Activated CD4-positive, alpha-beta T cell treated with anti-CD3 and anti-CD28 coated beads for 1 hour (primary cell): Measurements from ENCODE around the gene IGSF22.

ENCODE experiments used
- DNase-seq: peaks from one replicate; pipeline ENCODE4 v3.0.0-alpha.2; 2020

IGSF22 gene

DNA sequence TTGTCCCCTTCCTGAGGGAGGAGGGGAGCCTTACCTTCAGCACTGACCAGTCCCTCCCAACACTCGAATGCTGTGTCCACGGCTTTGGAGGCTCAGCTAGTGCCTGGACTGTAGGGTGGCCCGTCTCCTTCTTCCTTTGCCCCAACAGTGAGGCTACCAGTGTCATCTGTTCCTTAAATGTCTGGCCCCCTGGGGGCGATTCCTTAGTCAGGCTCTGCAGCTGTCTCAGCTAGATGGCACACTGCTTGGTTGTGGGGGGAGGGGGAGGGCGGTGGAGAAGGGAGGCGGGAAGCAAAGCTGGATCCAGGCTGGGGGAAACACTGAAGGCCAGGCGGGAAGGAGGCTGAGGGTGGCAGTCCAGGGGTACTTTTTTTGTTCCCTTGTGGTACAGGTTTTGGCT lies at the start of gene IGSF22:
TSS of gene IGSF22 (minus strand) at position 149 of the 400 bp plus-strand sequence. CDS start 1,952 bp downstream, outside the sequence.
- no peak for DNase-seq

DNA sequence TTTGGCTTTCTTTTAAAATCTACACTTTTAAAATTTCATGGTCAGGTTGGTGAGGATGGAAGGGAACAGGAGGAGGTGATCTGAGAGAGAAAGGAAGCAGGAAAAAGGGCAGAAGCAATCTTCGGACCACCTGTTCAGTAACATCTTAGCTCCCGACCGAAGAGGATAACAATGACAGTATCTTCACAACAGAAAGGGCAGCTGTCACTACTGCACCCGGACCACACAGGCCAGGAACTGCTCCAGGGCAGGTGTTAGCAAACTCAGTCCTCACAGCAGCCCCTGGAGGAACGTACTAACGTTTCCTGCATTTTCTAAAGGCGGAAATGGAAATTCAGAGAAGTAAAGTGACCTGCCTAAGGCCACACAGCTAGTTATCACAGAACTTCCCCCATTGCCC lies 48.8 kb upstream of the IGSF22 start:
- DNase-seq, result no peak

DNA sequence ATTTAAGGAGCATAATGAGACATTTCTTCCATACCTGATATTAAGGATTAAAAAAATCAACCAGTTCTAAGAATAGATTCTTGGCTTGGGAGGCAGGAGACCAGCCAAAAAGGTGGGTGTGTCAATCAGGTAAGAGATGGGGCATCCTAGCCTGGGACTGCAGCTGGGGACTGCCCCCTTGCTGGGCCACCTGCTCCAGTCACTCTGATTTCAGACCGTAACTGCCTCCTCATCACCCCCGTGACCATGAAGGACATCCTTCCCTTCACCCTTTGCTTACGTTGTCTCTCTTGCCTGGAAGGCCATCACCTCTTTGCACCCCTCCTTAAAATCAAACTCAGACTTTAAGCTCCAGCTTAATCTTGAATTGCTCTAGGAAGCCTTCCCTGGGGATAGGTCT lies 47.7 kb upstream of the IGSF22 start:
- no peak for DNase-seq

DNA sequence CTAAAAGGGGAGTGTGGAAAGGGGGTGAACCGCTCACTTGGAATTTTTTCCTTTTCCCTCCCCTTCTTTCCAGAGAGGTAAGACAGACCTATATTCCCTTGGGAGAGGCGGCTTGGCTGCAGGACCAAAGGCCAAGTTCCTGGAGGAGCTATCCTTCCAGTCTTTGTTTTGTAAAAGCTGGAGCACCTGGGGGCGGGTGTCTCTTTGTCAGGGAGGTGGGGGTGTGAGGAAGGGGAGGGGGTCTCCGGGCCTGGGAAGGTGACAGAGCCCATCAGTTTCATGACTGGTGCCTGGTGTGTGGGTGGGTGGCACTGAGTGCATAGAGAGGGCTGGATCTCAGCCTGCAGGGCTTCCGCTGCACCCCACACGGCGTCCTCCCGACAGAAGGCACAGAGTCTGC lies 47.1 kb upstream of the IGSF22 start:
- DNase-seq, result no peak

DNA sequence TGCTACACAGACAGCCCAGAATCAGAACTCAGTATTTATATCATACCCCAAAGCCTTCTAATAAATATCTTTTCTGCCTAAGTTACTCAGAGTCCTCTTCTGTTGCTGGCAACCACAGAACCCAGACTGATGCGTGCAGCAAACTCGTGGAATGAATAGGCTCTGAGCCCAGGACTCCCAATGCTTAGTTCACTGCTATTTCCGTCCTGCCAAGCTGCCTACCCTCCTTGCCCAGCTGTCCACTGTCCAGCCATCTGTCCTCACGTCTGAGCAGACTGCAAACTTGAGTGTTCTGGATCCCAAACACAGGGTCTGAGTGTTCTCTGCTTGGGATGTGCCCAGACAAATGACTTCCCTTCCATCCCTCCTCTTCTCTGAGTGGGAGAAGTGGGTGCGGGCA lies 46.2 kb upstream of the IGSF22 start:
- no peak for DNase-seq

DNA sequence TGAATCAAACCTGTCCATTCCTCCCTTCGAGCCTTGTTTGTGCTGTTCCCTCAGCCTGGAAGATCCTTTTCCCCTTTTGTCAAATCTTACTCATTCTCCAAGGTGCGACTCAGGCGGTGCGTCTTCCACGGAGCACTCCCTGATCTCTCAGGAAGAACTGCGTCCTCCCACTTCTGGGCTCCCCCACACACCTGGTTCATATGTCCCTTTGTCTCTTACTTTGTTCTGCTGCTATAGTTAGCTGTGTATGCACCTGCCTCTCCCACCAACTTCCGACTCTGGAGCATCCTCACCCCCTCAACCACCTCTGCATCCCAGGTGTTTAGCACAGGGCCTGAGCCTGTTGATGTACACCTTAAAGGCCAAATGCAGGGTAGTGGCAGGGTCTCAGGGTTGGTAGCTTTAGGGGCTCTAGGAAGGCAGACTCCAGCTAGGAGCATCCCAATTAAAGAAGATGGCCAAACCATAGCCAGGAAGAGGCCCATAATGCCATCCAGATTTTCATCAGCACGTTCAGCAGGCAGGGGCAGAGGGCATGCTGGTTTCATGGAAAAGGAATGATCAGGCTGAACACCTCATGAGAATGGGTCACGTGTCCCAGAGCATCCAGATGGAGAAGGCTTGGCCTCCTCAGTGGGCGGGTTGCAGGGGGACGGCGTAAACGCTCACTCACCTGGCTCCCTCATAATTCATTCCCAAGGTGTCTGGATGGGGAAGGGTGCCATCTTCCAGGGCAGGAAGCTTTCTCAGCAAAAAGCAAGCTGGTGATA lies 45.5 kb upstream of the IGSF22 start:
- no peak for DNase-seq

DNA sequence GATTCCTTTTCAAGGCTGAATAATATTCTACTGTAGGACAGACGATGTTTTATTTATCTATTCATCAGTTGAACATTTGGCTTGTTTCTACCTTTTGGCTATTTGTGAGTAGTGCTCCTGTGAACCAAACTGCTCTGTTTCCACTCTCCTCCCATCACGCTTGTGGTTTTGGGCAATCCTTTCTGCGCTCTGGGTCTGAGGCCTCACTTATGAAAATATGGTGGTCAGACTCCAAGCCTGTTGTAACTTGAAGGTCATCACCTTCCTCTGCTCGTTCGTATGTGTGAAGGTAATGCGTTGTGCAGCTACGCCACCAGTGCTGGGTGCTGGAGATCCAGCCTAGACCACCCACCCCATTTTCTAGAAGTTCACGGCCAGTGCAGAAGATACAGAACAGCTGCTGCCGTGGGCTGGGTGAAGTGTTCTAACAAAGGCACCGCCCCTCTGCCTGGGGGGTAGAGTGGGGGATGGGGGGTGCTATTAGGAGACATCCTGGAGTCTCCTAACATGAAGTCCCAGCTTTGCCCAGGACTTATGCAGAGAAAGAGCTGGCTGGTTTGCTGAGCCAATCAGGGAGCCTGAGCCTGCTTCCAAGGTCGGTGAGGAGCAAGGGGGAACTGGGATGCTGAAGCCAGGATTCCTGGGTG lies 44.6 kb upstream of the IGSF22 start:
- DNase-seq, result no peak

DNA sequence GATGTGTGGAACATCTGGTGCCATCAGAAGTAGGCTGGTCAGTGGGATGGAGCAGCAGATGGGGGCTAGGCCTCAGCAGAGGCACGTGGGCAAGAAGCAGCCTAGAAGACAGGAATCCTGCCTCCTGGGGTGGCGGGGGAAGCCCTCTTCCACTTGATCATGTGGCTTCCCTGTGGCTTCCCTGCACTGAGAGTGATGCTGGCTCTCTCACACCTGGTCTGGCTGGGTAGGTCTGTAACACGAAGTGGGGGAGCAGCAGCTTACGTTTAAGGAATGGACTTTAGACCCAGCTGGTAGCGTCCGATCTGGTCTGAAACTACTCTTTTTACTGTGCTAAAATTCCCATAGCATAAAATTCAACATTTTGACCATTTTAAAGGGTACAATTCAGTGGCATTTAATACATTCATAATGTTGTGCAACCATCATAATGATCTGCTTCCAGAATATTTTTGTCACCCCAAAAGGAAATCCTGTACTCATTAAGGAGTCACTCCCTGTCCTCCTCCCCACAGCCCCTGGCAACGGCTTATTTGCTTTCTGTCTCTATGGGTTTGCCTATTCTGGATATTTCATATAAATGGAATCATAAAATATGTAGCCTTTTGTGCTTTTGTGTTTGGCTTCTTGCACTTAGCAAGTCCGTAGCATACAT lies 43.9 kb upstream of the IGSF22 start:
- DNase-seq, result no peak

DNA sequence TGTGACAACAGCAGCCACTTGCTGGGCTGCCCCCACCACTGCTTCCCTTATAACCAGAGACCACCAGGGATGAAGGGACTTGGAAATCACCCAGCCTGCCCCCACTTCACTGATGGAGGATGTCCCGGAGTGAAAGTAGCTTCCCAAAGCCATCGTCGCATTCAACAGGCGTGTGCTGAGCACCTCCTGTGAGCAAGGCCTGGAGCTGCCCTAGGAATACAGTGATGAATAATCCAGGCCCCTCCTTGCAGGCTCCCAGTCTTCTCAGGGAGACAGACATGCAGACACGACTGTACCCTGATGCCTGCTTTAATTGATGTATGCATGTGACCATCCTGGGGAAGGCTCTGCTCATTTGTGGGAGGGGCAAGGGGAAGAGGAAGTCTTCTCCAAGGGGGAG lies 43.0 kb upstream of the IGSF22 start:
- no peak for DNase-seq

DNA sequence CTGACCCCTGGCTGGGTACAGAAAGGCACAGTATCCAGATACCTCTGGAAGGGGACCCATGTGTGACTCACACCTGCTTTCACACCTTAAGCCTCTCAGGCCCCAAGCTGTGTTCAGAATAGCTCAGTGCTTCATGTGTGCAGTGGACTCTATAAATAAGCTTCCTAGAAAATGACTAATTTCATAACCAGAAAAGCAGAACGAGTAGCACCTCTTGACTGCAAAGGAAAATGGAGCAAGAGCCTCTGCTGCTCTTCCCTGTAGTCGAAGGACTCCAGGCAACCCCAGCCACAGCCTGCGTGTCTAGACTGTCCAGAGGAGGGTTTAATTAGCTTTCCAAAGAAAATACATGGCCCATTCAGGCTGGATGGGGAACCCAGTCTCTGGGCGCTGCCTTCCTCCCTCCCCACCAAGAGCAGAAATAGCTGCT lies 42.5 kb upstream of the IGSF22 start:
- no peak for DNase-seq

DNA sequence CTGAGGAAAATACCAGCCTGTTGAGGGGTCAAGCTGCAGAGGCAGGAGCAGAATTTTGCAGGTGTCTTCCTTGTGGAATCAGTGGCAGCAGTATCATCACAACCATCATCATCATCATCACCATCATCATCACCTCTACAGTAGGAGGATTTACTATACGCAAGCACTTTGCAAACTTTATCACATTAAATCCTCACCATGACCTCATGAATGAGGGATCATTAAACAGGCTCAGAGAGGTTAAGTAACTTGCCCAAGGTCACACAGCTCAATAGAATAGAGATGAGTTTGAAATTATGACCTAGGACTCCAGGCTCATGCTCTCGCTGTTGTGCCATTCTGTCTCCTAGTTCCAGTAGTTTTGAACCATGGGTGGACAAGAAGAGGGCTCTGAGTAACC lies 40.0 kb upstream of the IGSF22 start:
- DNase-seq, result no peak

DNA sequence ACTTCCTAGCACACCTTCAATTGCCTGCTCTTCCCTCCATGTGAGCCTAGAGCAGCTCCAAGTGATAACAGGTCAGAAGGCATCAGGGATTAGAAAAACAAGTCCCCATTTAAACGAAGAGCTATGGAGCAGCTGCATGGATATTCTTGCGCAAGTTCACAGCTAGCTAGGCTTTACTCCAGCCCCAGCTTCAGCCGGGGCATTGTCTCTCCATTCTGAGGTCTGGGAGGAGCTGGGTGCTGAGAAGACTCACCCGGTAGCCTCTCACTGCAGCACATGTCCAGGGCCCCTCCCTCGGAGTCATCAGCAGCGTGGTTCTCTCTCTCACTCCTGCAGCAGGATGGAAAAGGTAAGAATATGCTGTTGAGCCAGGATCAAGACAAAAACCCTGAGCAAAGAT lies 39.6 kb upstream of the IGSF22 start:
- no peak for DNase-seq

DNA sequence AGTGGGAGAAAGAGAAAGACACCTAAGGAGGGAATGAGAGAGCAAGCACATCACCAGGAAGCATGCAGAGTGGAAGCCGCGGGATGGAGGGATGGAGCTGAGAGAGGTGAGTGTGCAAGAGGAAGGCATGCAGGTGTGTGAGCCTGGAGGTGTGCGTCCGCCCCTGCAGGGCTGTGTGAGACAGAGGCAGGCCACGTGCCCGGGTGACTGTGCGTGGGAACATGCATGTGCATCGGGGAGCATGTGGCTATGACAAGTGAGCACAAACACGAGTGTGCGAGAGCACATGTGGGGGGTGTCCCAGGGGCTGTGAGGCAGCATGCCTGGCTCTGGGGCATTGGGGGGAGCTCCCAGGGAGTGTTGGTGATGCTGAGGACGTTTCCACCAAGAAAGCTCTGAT lies 35.8 kb upstream of the IGSF22 start:
- DNase-seq, result no peak

DNA sequence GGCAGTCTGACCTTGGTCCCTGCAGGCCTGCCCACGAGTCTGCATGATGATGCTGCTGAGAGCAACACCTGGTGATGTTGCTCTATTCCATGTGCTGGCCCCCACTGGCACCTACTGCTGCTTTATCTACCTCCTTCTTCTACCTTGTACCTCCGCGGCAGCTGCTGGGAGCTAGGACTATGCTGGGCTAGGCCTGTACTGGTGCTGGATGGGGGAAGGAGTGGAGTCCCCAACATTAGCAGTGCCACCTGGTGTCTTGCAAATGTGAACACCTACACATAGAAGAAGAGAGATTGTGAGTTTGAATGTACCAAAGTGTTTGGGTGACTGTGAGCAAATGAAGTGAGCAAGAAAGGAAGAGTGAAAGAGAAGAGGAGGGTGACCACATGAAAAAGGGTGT lies 35.2 kb upstream of the IGSF22 start:
- no peak for DNase-seq

DNA sequence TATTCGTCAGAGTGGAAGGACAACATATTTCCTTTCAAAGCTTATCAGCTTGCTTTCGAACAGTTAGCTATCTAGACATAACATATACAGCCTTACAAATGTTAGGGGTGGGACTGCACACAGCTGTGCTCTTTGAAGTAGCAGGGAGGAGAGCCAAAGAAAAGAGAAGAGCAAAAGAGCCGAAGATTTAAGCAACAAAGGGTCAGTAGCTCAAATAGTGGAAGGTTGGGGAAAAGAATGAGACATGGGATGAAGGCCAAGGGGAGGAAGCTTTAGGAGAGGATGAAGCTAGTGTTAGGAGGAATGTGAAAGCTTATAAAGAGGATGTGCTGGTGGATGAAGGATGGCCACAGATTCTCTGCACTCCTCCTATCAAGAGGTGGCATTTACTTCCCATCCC lies 31.8 kb upstream of the IGSF22 start:
- no peak for DNase-seq

DNA sequence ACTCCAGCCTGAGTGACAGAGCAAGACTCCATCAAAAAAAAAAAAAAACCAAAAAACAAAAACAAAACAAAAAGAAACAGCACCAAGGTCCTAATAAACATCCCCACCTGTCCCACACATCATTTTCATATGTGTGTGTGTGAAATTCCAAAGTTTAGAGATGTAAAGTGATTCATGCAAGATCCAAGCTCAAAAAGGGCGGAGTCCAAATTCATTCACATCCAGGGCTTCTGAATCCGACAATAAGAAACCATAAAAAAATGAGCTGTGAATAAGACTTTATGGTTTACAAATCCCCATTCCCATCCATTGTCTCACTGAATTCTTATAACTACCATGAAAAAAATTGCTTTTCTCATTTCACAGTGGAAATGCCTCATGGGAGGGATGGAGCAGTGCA lies 30.9 kb upstream of the IGSF22 start:
- DNase-seq, result no peak

DNA sequence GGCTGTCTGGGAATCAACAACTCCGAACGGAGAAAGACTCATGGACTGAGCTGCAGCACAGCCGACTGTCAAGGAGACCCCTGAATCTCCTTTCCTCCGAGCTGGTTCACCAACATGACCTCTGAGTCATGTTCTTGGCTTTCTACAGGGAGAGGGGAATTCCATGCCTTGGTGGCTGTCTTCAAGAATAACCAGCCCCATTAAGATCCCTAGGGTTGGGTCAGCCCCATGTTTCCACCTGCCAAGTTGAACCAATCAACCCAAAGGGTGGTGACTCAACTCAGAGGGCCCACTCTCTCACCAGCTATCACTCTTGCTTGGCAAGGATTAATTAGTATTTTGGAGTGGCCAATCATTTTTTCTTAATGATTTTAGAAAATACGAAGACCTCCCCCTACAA lies 28.3 kb upstream of the IGSF22 start:
- DNase-seq, result no peak

DNA sequence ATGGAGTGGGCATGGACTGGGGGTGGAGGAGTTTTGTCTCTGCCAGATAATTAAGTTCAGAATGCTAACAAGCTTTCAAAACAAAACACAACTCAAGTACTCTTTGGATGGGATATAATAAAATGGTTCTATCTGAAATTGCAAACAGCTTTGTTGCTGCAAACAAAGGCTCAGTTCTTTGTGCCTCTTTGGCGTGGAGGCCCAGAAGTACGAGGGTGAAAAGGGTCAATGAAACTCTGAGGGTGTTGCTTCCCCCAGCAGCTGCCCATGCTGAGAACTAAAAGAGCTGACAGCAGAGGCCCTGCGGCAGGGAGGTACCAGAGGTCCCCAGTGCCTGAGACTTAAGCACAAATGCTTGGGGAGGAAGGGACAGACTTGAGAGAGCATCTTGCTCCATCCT lies 26.5 kb upstream of the IGSF22 start:
- no peak for DNase-seq

DNA sequence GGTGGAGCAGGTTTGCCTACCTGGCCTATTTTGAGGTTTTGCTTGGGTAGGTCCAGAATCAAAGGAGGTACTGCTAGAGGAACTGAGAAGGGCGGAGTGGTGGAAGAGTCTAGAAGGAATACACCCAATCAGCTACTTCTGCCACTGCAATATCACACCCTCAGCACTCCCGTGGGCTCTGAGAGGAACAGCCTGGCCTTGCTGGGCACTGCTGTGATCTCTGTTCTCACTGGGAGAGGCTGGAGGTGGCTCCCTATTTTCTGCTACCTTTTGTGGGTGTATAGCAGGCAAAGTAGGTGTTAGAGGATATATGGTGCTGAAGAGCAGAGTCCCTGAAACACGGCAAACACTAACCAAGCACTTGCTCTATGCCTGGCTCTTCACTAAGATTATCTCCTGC lies 25.0 kb upstream of the IGSF22 start:
- DNase-seq, result no peak

DNA sequence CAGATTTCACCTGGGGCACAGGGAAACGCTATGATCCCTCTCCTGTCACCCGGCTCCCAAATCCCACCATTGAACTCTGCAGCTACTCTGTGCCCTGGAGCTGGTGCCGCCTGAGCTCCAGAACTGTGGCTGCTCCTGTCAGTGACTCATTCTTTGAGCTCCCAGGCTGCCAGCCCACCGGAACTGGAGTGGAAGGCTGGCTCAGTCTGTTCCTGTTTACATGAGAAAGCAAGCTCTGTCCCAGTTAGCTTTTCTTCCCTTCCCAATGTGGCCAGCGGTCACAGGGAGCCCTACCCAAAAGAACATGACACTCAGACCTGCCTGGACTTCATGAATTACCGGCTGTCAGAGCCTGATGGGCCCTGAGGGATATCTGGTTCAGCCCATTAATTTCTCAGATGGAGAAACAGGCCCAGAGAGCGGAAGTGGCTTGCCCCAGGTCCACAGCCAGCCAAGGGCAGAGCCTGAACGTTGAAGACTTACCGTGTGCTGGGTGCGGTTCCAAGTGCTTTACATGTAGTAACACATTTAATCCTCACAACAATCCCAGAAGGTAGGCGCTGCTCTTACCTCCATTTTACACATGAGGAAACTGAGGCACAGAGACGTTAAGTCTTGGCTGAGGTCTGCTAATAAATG lies 23.8 kb upstream of the IGSF22 start:
- DNase-seq, result no peak

DNA sequence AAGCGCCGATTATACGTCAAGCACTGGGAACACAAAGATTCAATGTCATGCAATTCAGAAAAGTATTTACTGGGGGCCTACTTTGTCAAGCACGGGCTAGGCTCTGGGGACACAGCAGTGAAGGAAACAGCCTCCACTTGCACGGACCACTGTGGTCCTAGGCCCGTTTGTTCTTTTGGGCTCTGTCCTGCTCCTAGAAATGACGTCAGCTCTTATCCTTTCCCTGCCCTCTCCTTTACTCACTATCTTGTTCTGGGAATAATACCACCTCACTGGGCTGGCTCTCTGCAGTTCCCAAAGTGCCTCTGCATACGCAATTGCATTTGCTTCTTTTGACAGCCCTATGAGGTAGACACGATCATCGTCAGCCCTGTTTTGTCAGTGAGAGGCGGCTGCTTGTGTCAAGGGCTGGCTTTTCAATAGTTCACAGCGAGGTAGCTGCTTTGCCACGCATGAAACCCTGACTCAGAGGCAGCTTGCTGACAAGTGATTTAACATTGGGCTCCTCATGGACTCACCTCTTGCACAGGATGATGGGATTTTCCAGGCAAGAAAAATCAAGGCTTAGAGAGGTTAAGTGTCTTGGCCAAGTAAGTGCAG lies 22.9 kb upstream of the IGSF22 start:
- DNase-seq, result no peak

DNA sequence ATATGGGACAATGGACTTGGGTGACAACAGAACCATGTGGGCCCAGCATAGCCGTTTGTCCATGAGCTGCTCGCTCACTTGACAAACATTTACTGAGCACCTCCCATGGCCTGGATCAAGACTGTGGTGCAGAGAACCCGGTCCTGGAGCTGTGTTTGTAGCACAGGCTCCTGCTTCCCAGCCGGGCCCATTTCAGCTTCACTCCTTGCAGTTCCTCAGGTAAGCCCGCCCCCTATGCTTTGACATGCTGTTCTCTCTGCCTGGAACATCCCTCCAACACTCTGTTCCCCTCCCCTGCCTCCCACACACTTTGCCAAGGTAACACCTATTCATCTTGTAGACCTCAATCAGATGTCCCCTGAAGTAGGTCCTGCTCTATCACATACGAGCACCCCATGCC lies 19.3 kb upstream of the IGSF22 start:
- DNase-seq, result no peak

DNA sequence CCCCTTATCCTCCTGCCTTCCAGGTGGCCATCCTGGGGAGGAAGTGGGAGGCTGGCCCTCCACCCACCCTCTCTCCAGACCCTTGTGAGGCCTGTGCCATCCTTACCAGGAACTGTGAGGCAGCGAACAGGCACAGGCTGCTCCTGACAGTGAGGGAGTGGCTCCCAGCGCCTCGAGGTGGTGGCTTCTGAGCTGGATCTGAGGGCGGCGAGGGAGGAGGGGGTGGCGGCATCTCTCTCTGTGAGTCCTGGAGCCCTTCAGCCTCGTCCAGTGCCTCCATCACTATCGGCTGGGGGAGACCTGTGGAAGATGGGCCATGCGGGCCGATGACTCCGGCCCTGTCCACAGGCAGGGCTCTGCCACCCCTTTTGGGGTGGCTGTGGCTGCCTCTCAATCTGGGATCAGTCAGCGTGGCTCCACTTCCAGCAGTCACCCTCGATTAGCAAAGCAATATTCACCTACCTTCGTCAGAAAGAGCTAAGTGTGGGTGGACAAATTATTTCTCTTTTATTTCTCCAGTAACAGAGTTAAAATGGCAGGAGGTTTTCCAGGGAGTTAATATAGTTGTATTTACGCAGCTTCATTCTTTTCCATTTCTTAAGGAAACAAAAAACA lies 18.0 kb upstream of the IGSF22 start:
- no peak for DNase-seq
